Esophagus muscularis mucosa (tissue), 3 donors: Measurements from ENCODE around the gene ALKBH4.

Experiments used
- CTCF ChIP-seq, 3 experiments: fragments of 200-600 bp in 2 of 3; fragments of 450-650 bp in 1 of 3; sonication (generic) in 2 of 3; IDR thresholded peaks; one replicate each; pipeline ENCODE4 v1.5.1; 2017 to 2019; ENCODE audit warnings: antibody characterized with exemption in 3 of 3, mild to moderate bottlenecking in 2 of 3, moderate library complexity in 1 of 3
- POLR2A ChIP-seq: fragments of 450-650 bp; IDR thresholded peaks from one replicate; pipeline ENCODE4 v1.6.1; 2017; ENCODE audit warnings: antibody characterized with exemption, moderate library complexity, mild to moderate bottlenecking, low read depth

- TF ChIP-seq CTCF (IDR thresholded peaks at IDR 0.05) (no peak), POLR2A (no peak)
These were observed 51.1 kb downstream of the ALKBH4 start for GRCh38 chr7:102413611-102414010.
